ENCODE measurements around the gene SMARCA4. TPM values are rescaled to one million over a fixed set of nuclear protein-coding genes. Genes with fewer than 3 reads are reported as not detected.

The SMARCA4 gene
- total RNA-seq, 1 experiment from 2014 or later: 36.2 TPM

DNA sequence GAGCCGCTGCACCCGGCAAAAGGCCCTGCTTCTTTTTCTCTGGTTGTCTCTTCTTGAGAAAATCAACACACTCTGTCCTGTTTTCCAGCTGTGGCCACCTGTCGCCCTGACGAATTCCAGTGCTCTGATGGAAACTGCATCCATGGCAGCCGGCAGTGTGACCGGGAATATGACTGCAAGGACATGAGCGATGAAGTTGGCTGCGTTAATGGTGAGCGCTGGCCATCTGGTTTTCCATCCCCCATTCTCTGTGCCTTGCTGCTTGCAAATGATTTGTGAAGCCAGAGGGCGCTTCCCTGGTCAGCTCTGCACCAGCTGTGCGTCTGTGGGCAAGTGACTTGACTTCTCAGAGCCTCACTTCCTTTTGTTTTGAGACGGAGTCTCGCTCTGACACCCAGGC lies 145.6 kb downstream of the SMARCA4 start:
- H3K4me1 ChIP-seq (ENCODE audit: control insufficient read depth, insufficient read depth, low read length): no peaks in the 10 kb centered on the region; the same call in 1 of the 2 replicates
- ChIA-PET CTCF (no interaction called here), POLR2A (no interaction called here)
- in situ Hi-C loops (cut with HindIII; ENCODE audit: low pct_unique_long_range_greater_than_20kb, low sequenced_read_pairs) (no loop called here), intact Hi-C loops (cut with micrococcal nuclease; ENCODE audit: unreplicated experiment) (no loop called here)
- TF ChIP-seq TCF7L2 (IDR thresholded peaks at IDR 0.05; ENCODE audit: low read depth, low read length) (no peak), POLR2AphosphoS5 (IDR thresholded peaks at IDR 0.05; ENCODE audit: low read depth, low read length) (no peak), SIN3A (IDR thresholded peaks at IDR 0.05; ENCODE audit: borderline replicate concordance, insufficient read depth, low read depth, low read length) (no peak)
- TF ChIP-seq, protein P1, sequence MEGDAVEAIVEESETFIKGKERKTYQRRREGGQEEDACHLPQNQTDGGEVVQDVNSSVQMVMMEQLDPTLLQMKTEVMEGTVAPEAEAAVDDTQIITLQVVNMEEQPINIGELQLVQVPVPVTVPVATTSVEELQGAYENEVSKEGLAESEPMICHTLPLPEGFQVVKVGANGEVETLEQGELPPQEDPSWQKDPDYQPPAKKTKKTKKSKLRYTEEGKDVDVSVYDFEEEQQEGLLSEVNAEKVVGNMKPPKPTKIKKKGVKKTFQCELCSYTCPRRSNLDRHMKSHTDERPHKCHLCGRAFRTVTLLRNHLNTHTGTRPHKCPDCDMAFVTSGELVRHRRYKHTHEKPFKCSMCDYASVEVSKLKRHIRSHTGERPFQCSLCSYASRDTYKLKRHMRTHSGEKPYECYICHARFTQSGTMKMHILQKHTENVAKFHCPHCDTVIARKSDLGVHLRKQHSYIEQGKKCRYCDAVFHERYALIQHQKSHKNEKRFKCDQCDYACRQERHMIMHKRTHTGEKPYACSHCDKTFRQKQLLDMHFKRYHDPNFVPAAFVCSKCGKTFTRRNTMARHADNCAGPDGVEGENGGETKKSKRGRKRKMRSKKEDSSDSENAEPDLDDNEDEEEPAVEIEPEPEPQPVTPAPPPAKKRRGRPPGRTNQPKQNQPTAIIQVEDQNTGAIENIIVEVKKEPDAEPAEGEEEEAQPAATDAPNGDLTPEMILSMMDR (IDR thresholded peaks at IDR 0.05): no peak
- TF ChIP-seq, protein P2, sequence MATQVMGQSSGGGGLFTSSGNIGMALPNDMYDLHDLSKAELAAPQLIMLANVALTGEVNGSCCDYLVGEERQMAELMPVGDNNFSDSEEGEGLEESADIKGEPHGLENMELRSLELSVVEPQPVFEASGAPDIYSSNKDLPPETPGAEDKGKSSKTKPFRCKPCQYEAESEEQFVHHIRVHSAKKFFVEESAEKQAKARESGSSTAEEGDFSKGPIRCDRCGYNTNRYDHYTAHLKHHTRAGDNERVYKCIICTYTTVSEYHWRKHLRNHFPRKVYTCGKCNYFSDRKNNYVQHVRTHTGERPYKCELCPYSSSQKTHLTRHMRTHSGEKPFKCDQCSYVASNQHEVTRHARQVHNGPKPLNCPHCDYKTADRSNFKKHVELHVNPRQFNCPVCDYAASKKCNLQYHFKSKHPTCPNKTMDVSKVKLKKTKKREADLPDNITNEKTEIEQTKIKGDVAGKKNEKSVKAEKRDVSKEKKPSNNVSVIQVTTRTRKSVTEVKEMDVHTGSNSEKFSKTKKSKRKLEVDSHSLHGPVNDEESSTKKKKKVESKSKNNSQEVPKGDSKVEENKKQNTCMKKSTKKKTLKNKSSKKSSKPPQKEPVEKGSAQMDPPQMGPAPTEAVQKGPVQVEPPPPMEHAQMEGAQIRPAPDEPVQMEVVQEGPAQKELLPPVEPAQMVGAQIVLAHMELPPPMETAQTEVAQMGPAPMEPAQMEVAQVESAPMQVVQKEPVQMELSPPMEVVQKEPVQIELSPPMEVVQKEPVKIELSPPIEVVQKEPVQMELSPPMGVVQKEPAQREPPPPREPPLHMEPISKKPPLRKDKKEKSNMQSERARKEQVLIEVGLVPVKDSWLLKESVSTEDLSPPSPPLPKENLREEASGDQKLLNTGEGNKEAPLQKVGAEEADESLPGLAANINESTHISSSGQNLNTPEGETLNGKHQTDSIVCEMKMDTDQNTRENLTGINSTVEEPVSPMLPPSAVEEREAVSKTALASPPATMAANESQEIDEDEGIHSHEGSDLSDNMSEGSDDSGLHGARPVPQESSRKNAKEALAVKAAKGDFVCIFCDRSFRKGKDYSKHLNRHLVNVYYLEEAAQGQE (IDR thresholded peaks at IDR 0.05; ENCODE audit: insufficient read depth in 1 of 2, low read depth in 2 of 2, low read length in 1 of 2): no peak
- BruUV-seq (replicated peaks): no TSS peak
- no peaks in the 10 kb centered on the region for H3K9me3 ChIP-seq (ENCODE audit: control insufficient read depth, insufficient read depth, low read depth, low read length)
- DNase-seq (ENCODE audit: low read depth, low spot score) (no peak), ATAC-seq (no peak)
- H3K27me3 ChIP-seq (ENCODE audit: control insufficient read depth, insufficient read depth, low read length): no peaks in the 10 kb centered on the region
- no peak overlapping the region for H3K27ac ChIP-seq (ENCODE audit: low read length)
- no peak overlapping the region for H3K4me3 ChIP-seq (ENCODE audit: low read depth in 2 of 2, low read length in 2 of 2)
- peaks cover 19% of the 10 kb centered on the region for H3K36me3 ChIP-seq (ENCODE audit: control insufficient read depth, insufficient read depth, low read length)

DNA sequence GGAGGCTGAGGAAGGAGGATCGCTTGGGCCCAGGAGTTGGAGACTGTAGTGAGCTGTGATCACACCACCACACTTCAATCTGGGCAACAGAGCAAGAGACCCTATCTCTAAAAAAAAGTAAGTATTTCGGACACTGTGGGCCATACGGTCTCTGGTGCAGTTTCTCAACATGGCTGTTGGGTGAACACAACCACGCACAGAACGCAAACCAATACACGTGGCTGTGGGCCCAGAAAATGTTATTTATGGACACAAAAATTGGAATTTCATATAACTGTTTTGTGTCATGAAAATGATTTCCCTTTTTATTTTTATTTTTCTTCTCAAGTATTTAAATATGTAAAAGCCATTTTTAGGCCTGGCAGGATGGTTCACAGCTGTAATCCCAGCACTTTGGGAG lies 147.9 kb downstream of the SMARCA4 start:
- CTCF ChIA-PET: no interaction called here
- POLR2A ChIA-PET: no interaction called here

More for the DNA sequence above, 147.9 kb downstream of the SMARCA4 start:
- in situ Hi-C loops (cut with HindIII; ENCODE audit: low pct_unique_long_range_greater_than_20kb, low sequenced_read_pairs) (no loop called here), intact Hi-C loops (cut with micrococcal nuclease; ENCODE audit: unreplicated experiment) (no loop called here)
- Histone ChIP-seq H3K36me3 (ENCODE audit: control insufficient read depth, insufficient read depth, low read length) (peaks cover 15% of the 10 kb centered on the region), H3K4me3 (ENCODE audit: low read depth in 2 of 2, low read length in 2 of 2) (no peak overlapping the region), H3K4me1 (ENCODE audit: control insufficient read depth, insufficient read depth, low read length) (no peaks in the 10 kb centered on the region; the same call in 1 of the 2 replicates), H3K27me3 (ENCODE audit: control insufficient read depth, insufficient read depth, low read length) (no peaks in the 10 kb centered on the region), H3K27ac (ENCODE audit: low read length) (no peak overlapping the region), H3K9me3 (ENCODE audit: control insufficient read depth, insufficient read depth, low read depth, low read length) (no peaks in the 10 kb centered on the region)
- TSS peak; percentile 61 for BruUV-seq (replicated peaks)
- DNase-seq (ENCODE audit: low read depth, low spot score) (no peak), ATAC-seq (no peak)
- TF ChIP-seq POLR2AphosphoS5 (IDR thresholded peaks at IDR 0.05; ENCODE audit: low read depth, low read length) (no peak), TCF7L2 (IDR thresholded peaks at IDR 0.05; ENCODE audit: low read depth, low read length) (no peak), SIN3A (IDR thresholded peaks at IDR 0.05; ENCODE audit: borderline replicate concordance, insufficient read depth, low read depth, low read length) (no peak)
- TF ChIP-seq, protein P2 (IDR thresholded peaks at IDR 0.05; ENCODE audit: insufficient read depth in 1 of 2, low read depth in 2 of 2, low read length in 1 of 2): no peak
- TF ChIP-seq, protein P1 (IDR thresholded peaks at IDR 0.05): no peak

All from Panc1 (cell line).